ENCODE results near the gene CERS3.

CERS3 gene

DNA sequence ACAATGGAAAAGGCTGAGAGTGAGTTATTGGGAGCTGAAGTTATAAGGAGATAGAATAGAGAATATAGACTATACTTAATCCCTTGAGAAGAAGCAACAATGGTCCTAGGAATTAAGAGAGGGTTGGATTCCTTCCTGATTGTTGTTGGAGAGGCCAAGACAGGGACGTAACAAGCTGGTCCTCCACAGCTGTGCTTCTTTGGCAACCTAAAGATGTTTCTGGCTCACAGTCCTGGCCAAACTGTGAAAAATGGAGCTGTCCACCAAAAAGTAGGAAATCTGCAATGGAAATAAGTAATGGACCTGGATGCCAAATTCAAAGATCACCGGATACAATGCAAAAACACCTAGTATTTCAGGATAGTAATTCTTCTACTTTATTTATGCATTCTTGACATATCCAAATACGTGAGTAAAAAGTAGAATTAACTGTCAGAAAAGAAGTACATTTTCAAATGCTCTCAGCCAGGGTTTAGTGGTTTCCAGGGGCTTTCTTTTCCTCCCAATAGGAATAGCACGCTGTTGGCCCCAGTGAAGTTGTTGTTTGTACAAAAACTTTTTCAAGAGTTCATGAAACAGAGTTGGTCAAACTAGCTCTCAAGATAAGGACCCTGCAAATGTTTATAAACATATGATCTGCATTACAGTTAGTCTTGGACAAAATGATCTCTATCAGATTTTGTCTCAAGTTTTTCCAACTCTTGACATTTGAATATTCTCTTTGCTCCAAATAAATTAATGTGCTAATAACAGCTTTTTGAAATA lies 28.3 kb downstream of the CERS3 start:
- no peak for TF ChIP-seq ARNTL (CRISPR knock-in tag; IDR thresholded peaks at IDR 0.05; ENCODE audit: borderline replicate concordance, low read depth)
- no peak for TF ChIP-seq CSRNP3 (CRISPR knock-in tag; IDR thresholded peaks at IDR 0.05)
- no peak for TF ChIP-seq PPARA (CRISPR knock-in tag; IDR thresholded peaks at IDR 0.05; ENCODE audit: borderline replicate concordance)
- no peak for TF ChIP-seq GLIS3 (CRISPR knock-in tag; IDR thresholded peaks at IDR 0.05)
- TF ChIP-seq ZFP30 (CRISPR knock-in tag; IDR thresholded peaks at IDR 0.05): no peak
- ATAC-seq: no peak

- ATAC-seq: no peak
- TF ChIP-seq ZC3H10 (CRISPR knock-in tag; IDR thresholded peaks at IDR 0.05) (no peak), TOX (CRISPR knock-in tag; IDR thresholded peaks at IDR 0.05; ENCODE audit: borderline replicate concordance) (no peak), CSRNP3 (CRISPR knock-in tag; IDR thresholded peaks at IDR 0.05) (no peak), POU6F1 (CRISPR knock-in tag; IDR thresholded peaks at IDR 0.05; ENCODE audit: borderline replicate concordance, low read depth) (no peak), BACH2 (CRISPR knock-in tag; IDR thresholded peaks at IDR 0.05; ENCODE audit: borderline replicate concordance) (no peak), ZFP30 (CRISPR knock-in tag; IDR thresholded peaks at IDR 0.05) (no peak), ISL1 (CRISPR knock-in tag; IDR thresholded peaks at IDR 0.05) (no peak), ZFP3 (CRISPR knock-in tag; IDR thresholded peaks at IDR 0.05) (no peak), PATZ1 (CRISPR knock-in tag; IDR thresholded peaks at IDR 0.05; ENCODE audit: borderline replicate concordance) (no peak), OSR1 (CRISPR knock-in tag; IDR thresholded peaks at IDR 0.05) (no peak), RARB (CRISPR knock-in tag; IDR thresholded peaks at IDR 0.05) (no peak), SNAI2 (CRISPR knock-in tag; IDR thresholded peaks at IDR 0.05) (no peak), GLIS3 (CRISPR knock-in tag; IDR thresholded peaks at IDR 0.05) (no peak), CREB5 (CRISPR knock-in tag; IDR thresholded peaks at IDR 0.05; ENCODE audit: low read depth) (no peak), ZNF565 (CRISPR knock-in tag; conservative IDR thresholded peaks at IDR 0.05; ENCODE audit: low read depth) (no peak), PPARA (CRISPR knock-in tag; IDR thresholded peaks at IDR 0.05; ENCODE audit: borderline replicate concordance) (no peak), TCF4 (CRISPR knock-in tag; IDR thresholded peaks at IDR 0.05; ENCODE audit: borderline replicate concordance) (no peak), ZNF8 (CRISPR knock-in tag; IDR thresholded peaks at IDR 0.05) (no peak), ZNF70 (CRISPR knock-in tag; IDR thresholded peaks at IDR 0.05) (no peak), CSDC2 (CRISPR knock-in tag; IDR thresholded peaks at IDR 0.05) (no peak)
Observed at GRCh38 chr15:100495861-100496260, 32.9 kb downstream of the CERS3 start.

- no peak for ATAC-seq
- no peak for TF ChIP-seq CSRNP3 (CRISPR knock-in tag; IDR thresholded peaks at IDR 0.05)
- no peak for TF ChIP-seq ZNF70 (CRISPR knock-in tag; IDR thresholded peaks at IDR 0.05)
- no peak for TF ChIP-seq ZC3H10 (CRISPR knock-in tag; IDR thresholded peaks at IDR 0.05)
- TF ChIP-seq ISL1 (CRISPR knock-in tag; IDR thresholded peaks at IDR 0.05): no peak
- no peak for TF ChIP-seq PATZ1 (CRISPR knock-in tag; IDR thresholded peaks at IDR 0.05; ENCODE audit: borderline replicate concordance)
Observed at GRCh38 chr15:100493213-100493612, 35.5 kb downstream of the CERS3 start.
